Measurements from ENCODE around the gene CFL1.
"Not testable (repeated sequence)": the region's sequence is repeated elsewhere in the genome, so short reads cannot be mapped to it uniquely, and the experiment has no call there.

The CFL1 gene

DNA sequence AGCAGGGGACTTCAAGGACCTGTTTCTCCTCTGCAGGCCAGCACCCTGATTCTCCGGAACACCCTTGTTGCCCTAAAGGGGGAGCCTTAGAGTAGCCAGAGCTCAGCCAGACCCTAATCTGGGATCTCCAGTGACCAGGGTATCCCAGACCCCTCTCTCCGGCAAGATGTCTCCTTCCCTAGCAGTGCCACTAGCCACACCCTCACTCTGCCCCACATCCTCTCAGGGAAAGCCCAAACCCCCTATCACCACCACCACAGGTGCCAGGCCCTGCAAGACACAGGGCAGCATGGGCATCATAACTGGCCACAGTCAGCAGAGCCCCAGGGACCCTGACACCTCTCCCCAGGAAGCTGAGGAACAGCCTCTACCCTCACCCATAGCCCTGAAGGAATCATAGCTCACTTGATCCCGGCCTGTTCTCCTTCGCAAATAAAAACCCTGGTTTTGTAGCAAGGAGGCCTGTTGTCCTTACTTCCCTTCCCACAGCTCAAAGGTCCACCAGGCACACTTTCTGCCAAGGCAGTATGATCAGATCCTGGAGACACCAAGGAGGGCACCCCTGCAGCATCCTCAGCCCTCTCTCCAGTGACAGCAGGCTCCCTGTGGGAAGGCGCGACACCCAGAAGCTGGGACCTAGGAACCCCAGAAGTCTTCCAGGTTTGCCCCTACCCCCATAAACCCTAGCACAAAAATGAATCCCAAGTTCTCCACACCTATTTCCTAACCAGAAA is 4.6 kb downstream of the CFL1 start:
- H3K27me3 ChIP-seq (ENCODE audit: insufficient read depth, low read length), result no peaks in the 10 kb centered on the region
- no peak overlapping the region for H2AFZ ChIP-seq (ENCODE audit: low read depth, low read length)
- H3K36me3 ChIP-seq (ENCODE audit: insufficient read depth, low read length), result peaks cover 45% of the 10 kb centered on the region
- H3K4me3 ChIP-seq (ENCODE audit: low read length), result no peak overlapping the region
- H3K4me1 ChIP-seq (ENCODE audit: insufficient read depth, low read length), result peaks cover 11% of the 10 kb centered on the region
- H3K9me3 ChIP-seq (ENCODE audit: low read length), result peaks cover 7% of the 10 kb centered on the region

DNA sequence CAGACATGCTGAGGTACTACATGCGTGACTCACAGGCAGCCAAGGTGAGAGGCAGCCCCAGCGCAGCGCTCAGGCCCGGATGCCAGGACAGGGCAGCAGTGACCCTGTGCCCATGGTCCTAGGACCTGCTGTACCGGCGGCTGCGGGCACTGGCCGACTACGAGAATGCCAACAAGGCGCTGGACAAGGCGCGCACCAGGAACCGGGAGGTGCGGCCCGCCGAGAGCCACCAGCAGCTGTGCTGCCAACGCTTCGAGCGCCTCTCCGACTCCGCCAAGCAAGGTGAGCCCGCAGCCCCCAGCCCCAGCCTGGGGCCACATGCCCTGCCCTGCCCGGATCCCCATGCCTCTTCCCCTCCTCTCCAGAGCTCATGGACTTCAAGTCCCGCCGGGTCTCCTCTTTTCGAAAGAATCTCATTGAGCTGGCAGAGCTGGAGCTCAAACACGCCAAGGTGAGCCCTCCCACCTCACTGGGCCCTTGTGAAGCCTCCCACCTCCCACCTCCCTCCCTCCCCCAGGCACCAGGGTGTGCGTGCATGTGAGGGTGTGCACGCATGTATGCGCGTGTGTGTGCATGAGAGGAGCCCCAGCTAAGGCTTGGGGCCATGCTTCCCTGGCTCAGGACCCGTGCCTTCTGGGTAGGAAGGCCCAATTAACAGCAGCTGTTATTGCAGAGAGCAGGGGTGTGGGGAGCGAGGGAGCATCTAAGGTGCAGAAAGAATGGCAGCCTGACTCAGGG is 5.3 kb downstream of the CFL1 start:
- Histone ChIP-seq H3K4me1 (ENCODE audit: insufficient read depth, low read length) (peaks cover 11% of the 10 kb centered on the region), H2AFZ (ENCODE audit: low read depth, low read length) (no peak overlapping the region), H3K27me3 (ENCODE audit: insufficient read depth, low read length) (no peaks in the 10 kb centered on the region), H3K4me3 (ENCODE audit: low read length) (no peak overlapping the region), H3K9me3 (ENCODE audit: low read length) (peaks cover 7% of the 10 kb centered on the region), H3K36me3 (ENCODE audit: insufficient read depth, low read length) (peaks cover 45% of the 10 kb centered on the region)

DNA sequence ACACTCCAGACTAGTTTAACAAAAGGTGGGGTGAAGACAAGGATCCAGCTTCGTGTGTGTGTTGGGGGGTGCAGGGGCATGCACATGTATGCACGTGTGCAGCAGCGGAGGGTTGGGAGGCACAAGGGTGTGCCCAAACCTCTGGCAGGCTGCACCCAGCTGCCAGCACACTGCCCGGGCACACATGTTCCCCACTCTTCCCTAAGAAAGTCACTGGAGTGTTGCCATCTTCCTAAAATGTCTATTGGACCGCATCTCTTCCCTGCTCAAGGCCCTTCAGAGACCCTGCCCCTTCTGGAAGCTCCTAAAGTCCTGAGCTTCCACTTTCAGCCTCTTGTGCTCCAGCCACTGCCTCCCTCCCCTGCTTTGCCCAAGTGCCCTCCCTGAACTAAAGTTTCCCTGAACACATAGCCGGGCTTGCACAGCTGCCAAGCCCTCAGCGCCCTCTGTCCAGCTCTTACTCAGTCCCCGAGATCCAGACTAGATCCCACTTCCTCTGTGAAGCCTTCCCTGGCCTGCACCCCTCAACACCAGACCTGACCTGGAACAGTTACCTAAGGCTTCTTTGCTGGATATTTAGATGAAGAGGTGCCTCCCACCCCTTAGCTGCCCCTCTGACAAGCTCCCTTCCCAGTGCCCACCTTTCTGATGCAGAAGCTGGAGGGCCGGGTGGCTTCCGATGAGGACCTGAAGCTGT is 6.0 kb downstream of the CFL1 start:
- peaks cover 11% of the 10 kb centered on the region for H3K4me1 ChIP-seq (ENCODE audit: insufficient read depth, low read length)
- no peak overlapping the region for H2AFZ ChIP-seq (ENCODE audit: low read depth, low read length)
- H3K9me3 ChIP-seq (ENCODE audit: low read length), result peaks cover 7% of the 10 kb centered on the region
- H3K36me3 ChIP-seq (ENCODE audit: insufficient read depth, low read length), result peaks cover 45% of the 10 kb centered on the region
- H3K4me3 ChIP-seq (ENCODE audit: low read length), result no peak overlapping the region
- H3K27me3 ChIP-seq (ENCODE audit: insufficient read depth, low read length), result no peaks in the 10 kb centered on the region

DNA sequence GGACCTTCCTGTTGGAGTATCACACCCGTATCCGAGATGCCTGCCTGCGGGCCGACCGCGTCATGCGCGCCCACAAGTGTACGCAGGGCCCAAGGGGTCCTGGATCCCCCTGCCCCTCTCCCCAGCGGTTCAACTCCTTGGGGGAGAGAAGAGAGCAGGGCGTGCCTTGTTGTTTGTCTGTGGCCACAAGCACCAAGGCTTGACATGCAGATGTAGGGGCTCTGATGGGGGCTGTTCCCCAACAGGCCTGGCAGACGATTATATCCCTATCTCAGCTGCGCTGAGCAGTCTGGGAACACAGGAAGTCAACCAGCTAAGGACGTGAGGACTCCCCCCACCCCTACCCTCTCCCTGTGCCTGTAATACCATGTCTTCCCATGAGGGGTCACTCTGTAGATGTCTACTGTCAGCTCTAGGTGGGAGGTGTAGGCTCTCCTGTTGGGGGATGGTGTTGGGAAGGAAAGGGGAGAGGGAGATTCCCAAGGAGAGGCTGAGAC is 6.8 kb downstream of the CFL1 start:
- Histone ChIP-seq H2AFZ (ENCODE audit: low read depth, low read length) (no peak overlapping the region), H3K36me3 (ENCODE audit: insufficient read depth, low read length) (peaks cover 40% of the 10 kb centered on the region), H3K9me3 (ENCODE audit: low read length) (peaks cover 7% of the 10 kb centered on the region), H3K4me3 (ENCODE audit: low read length) (no peak overlapping the region), H3K4me1 (ENCODE audit: insufficient read depth, low read length) (peaks cover 4% of the 10 kb centered on the region), H3K27me3 (ENCODE audit: insufficient read depth, low read length) (no peaks in the 10 kb centered on the region)

DNA sequence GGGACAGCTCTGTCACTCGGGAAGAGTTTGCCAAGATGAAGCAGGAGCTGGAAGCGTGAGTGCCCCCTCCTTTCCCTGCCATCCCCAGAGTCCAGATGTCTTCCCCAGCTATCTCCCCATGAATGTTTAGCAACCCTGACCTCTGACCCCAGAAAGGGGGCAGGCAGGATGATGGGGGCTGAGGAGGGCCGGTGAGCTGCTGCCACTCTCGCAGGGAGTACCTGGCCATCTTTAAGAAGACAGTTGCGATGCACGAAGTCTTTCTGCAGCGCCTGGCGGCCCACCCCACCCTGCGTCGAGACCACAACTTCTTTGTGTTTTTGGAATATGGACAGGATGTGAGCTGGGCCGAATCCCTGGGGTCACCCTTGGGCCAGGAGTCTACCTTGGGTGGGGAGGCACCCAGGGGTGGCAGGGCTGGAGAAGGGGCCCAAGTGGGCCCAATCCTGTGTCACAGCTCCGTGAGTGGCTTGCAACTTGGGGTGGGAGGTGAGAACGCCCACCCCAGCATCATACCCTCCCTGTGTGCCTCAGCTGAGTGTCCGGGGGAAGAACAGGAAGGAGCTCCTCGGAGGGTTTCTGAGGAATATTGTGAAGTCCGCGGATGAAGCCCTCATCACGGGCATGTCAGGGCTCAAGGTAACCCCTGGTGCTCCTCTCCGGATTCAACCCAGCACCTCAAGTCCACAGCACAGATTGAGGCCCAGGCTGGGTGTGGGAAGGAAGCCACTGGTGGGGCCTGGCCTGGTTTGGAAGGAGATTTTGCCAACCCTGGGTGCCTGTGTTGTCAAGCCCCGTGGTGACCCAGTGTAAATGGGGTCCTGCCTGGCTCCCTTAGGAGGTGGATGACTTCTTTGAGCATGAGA is 7.5 kb downstream of the CFL1 start:
- Histone ChIP-seq H3K36me3 (ENCODE audit: insufficient read depth, low read length) (peaks cover 33% of the 10 kb centered on the region), H3K27me3 (ENCODE audit: insufficient read depth, low read length) (no peaks in the 10 kb centered on the region), H3K9me3 (ENCODE audit: low read length) (peaks cover 7% of the 10 kb centered on the region), H3K4me3 (ENCODE audit: low read length) (no peak overlapping the region), H3K4me1 (ENCODE audit: insufficient read depth, low read length) (no peaks in the 10 kb centered on the region), H2AFZ (ENCODE audit: low read depth, low read length) (no peak overlapping the region)

DNA sequence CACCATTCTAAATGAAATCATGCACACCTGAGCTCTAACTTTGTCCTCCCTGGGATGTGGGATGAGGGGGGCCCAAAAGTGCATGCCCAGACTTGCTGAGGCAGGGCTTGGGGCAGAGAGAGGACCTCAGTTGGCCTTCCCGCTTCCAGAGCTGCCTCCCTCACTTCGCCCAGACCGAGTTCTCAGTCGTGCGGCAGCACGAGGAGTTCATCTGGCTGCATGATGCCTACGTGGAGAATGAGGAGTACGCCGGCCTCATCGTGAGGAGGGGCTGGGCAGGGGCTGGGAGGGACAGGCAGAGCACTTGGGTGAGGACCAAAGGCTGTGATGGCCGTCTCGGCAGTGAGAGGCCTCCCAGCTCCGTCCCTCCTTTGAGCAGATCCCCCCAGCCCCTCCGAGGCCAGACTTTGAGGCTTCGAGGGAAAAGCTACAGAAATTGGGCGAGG is 8.2 kb downstream of the CFL1 start:
- H3K4me1 ChIP-seq (ENCODE audit: insufficient read depth, low read length), result no peaks in the 10 kb centered on the region
- H3K36me3 ChIP-seq (ENCODE audit: insufficient read depth, low read length), result peaks cover 27% of the 10 kb centered on the region

DNA sequence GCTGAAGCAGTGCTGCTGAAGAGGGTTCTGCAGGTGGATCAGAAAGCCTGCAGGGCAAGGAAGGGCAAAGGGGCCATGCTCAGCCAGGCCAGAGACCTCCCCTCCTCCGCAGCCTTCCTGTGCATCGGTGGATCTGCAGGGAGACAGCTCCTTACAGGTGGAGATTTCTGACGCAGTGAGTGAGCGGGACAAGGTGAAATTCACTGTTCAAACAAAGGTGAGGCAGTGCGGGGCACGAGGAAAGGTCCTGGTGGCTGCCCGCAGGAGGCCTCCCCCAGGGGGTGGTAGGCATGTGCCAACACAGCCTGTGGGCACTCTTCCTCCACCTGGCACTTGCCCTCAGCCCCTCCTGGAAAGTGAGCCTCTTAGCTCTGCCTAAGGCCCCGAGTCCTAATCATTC is 8.6 kb downstream of the CFL1 start:
- Histone ChIP-seq H3K4me3 (ENCODE audit: low read length) (no peak overlapping the region), H3K36me3 (ENCODE audit: insufficient read depth, low read length) (peaks cover 22% of the 10 kb centered on the region), H3K27me3 (ENCODE audit: insufficient read depth, low read length) (no peaks in the 10 kb centered on the region), H2AFZ (ENCODE audit: low read depth, low read length) (no peak overlapping the region), H3K9me3 (ENCODE audit: low read length) (peaks cover 7% of the 10 kb centered on the region), H3K4me1 (ENCODE audit: insufficient read depth, low read length) (no peaks in the 10 kb centered on the region)

More for the DNA sequence above, 8.2 kb downstream of the CFL1 start:
- Histone ChIP-seq H3K27me3 (ENCODE audit: insufficient read depth, low read length) (no peaks in the 10 kb centered on the region), H2AFZ (ENCODE audit: low read depth, low read length) (no peak overlapping the region), H3K4me3 (ENCODE audit: low read length) (no peak overlapping the region), H3K9me3 (ENCODE audit: low read length) (peaks cover 7% of the 10 kb centered on the region)

DNA sequence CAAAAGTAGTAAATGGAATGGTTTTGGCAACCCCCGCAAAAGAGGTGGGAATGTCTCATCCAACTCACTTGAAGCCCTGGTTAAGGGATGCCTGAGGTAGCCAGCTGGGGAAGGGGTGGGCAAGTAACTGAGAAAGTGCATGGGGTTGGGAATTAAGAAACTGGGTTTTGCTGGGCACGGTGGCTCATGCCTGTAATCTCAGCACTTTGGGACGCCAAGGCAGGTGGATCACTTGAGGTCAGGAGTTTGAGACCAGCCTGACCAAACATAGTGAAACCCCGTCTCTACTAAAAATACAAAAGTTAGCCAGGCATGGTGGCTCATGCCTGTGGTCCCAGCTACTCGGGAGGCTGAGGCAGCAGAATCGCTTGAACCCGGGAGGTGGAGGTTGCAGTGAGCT is 9.3 kb downstream of the CFL1 start:
- H3K4me1 ChIP-seq (ENCODE audit: insufficient read depth, low read length); H3K4me3 ChIP-seq (ENCODE audit: low read length); H2AFZ ChIP-seq (ENCODE audit: low read depth, low read length); H3K9me3 ChIP-seq (ENCODE audit: low read length); H3K27me3 ChIP-seq (ENCODE audit: insufficient read depth, low read length): not testable (repeated sequence)
- peaks cover 16% of the 10 kb centered on the region for H3K36me3 ChIP-seq (ENCODE audit: insufficient read depth, low read length)

DNA sequence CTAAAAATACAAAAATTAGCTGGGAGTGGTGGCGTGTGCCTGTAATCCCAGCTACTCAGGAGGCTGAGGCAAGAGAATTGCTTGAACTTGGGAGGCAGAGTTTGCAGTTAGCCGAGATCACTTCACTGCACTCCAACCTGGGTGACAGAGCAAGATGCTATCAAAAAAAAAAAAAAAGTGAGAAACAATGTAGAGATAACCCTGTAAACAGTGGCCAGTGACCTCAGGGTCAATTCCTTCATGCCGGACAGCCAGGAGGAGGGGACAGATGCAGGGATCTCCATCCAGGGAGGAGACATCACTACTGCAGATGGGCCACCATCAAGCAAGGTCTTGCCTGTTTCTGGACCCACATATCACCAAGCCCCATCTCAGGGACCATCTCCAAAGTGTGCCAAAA is 10.2 kb downstream of the CFL1 start:
- Histone ChIP-seq H3K9me3 (ENCODE audit: low read length) (peaks cover 7% of the 10 kb centered on the region), H3K27me3 (ENCODE audit: insufficient read depth, low read length) (no peaks in the 10 kb centered on the region), H2AFZ (ENCODE audit: low read depth, low read length) (no peak overlapping the region), H3K4me3 (ENCODE audit: low read length) (no peak overlapping the region), H3K4me1 (ENCODE audit: insufficient read depth, low read length) (no peaks in the 10 kb centered on the region), H3K36me3 (ENCODE audit: insufficient read depth, low read length) (peaks cover 6% of the 10 kb centered on the region)

DNA sequence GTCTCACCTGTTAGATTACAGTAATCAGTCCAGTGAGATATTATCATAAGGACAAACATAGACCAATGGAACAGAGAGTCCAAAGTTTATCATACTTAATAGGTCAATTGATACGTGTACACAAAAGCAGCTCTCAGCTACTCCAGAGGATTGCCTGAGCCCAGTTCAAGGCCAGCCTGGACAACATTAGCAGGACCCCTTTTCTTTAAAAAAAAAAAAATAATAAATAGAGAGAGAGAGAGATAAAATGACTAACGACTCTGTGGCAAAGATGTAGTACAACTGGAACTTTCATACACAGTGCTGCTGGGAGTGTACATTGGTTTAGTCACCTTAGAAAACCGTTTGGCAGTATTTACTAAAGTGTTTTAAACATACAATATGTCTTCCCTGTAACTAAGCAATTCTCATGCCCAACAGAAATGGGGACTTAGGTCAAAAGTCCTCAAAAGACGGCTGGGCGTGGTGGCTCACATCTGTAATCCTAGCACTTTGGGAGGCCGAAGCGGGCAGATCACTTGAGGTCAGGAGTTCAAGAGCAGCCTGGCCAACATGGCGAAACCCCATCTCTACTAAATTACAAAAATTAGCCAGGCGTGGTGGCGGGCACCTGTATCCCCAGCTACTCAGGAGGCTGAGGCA is 13.6 kb downstream of the CFL1 start:
- H3K36me3 ChIP-seq (ENCODE audit: insufficient read depth, low read length), result no peaks in the 10 kb centered on the region
- H3K9me3 ChIP-seq (ENCODE audit: low read length), result no peaks in the 10 kb centered on the region
- H2AFZ ChIP-seq (ENCODE audit: low read depth, low read length), result no peak overlapping the region

DNA sequence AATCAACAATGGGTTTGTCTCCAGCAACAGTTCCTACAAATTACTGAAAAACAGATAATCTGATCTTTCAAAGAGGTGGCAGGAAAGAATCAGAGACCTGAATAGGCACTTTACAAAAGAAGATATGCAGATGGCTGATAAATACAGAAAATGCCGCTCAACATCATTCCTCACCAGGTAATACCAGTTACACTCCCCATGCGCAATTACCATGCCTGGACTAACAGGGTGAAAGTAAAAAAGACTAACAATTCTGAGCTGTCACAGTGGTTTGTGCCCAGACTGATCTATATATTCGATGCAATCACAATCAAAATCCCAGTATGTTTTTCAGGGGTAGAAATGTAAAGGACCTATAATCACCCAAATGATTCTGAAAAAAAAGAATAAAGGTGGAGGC is 14.2 kb downstream of the CFL1 start:
- H3K27me3 ChIP-seq (ENCODE audit: insufficient read depth, low read length), result no peaks in the 10 kb centered on the region
- no peaks in the 10 kb centered on the region for H3K9me3 ChIP-seq (ENCODE audit: low read length)
- no peak overlapping the region for H2AFZ ChIP-seq (ENCODE audit: low read depth, low read length)
- H3K4me1 ChIP-seq (ENCODE audit: insufficient read depth, low read length), result no peaks in the 10 kb centered on the region
- H3K36me3 ChIP-seq (ENCODE audit: insufficient read depth, low read length), result no peaks in the 10 kb centered on the region
- H3K4me3 ChIP-seq (ENCODE audit: low read length), result no peak overlapping the region

More for the DNA sequence above, 13.6 kb downstream of the CFL1 start:
- Histone ChIP-seq H3K4me3 (ENCODE audit: low read length) (no peak overlapping the region), H3K27me3 (ENCODE audit: insufficient read depth, low read length) (no peaks in the 10 kb centered on the region), H3K4me1 (ENCODE audit: insufficient read depth, low read length) (no peaks in the 10 kb centered on the region)

DNA sequence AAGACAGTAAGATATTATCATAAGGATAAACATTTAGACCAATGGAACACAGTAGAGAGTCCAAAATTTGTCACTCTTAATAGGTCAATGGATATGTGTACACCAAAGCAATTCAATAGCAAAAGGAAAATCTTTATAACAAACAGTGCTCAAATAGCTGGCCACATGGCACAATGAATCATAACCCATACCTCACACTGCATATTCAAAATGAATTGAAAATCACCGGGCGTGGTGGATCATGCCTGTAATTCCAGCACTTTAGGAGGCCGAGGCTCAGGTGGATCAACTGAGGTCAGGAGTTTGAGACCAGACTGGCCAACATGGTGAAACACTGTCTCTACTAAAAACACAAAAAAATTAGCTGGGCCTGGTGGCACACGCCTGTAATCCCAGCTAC is 15.8 kb downstream of the CFL1 start:
- Histone ChIP-seq H2AFZ (ENCODE audit: low read depth, low read length) (no peak overlapping the region), H3K36me3 (ENCODE audit: insufficient read depth, low read length) (no peaks in the 10 kb centered on the region), H3K4me3 (ENCODE audit: low read length) (no peak overlapping the region), H3K27me3 (ENCODE audit: insufficient read depth, low read length) (no peaks in the 10 kb centered on the region), H3K9me3 (ENCODE audit: low read length) (no peaks in the 10 kb centered on the region), H3K4me1 (ENCODE audit: insufficient read depth, low read length) (no peaks in the 10 kb centered on the region)

All from neuron (in vitro differentiated cells).